Suprapubic skin (tissue), 3 donors: ENCODE results near the gene CROCC2.

Experiments
- CTCF ChIP-seq, 2 donors: fragments of 200-600 bp in 1 of 2; fragments of 450-650 bp in 1 of 2; sonication (generic) in 1 of 2; IDR thresholded peaks; one replicate each; pipeline ENCODE4 v1.5.1; 2016 to 2019; ENCODE audit warnings: antibody characterized with exemption in 2 of 2, mild to moderate bottlenecking in 1 of 2, moderate library complexity in 1 of 2
- EP300 ChIP-seq: sonication (generic); formaldehyde crosslinking; IDR thresholded peaks from one replicate; pipeline ENCODE4 v1.6.1; 2017; ENCODE audit warnings: antibody characterized with exemption

- TF ChIP-seq CTCF (IDR thresholded peaks at IDR 0.05) (no peak), EP300 (no peak)
Measured at GRCh38 chr2:241007111-241007510, 101.0 kb downstream of the CROCC2 start.
